Measurements from ENCODE around the gene EVA1B.

Gene EVA1B, protein sequence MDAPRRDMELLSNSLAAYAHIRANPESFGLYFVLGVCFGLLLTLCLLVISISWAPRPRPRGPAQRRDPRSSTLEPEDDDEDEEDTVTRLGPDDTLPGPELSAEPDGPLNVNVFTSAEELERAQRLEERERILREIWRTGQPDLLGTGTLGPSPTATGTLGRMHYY

DNA sequence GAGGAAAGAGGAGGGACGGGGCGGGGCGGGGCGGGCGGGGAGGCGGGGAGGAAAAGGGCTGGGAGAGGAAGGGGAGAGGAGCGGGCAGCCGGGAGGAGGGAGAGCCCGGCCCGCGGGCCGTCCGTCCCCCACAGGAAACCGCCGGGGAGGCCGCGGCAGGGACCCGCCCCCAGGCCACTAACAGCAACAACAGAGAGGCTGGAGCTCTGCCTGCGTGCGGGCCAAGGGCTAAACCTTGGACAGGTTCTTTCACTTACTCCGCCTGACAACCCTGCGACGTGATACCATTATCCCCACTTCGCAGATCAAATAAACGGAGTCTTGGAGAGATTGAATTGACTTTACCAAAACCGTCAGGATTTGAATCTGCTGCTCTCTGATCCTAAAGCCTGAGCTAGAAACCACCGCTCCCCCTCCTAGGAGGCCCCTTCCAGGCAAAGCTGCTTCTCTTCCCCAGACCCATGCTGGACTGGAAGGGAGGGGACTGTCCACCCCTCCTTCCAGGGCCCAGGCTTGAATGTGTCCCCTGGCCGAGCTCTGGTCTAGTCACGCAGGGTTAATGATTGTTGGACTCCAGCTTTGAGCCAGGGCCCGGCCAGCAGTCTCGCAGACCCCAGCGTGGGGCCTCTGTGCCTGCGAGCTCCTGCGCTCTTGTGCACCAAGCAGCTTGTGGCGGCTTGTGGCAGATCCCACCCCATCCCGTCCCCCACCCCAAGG, at the start of gene EVA1B:
Gene EVA1B, minus strand, starts transcription at position 10 of the 717 bp plus-strand sequence. CDS start 608 bp downstream, outside the sequence.
- peak; percentile 51 for DNase-seq

DNA sequence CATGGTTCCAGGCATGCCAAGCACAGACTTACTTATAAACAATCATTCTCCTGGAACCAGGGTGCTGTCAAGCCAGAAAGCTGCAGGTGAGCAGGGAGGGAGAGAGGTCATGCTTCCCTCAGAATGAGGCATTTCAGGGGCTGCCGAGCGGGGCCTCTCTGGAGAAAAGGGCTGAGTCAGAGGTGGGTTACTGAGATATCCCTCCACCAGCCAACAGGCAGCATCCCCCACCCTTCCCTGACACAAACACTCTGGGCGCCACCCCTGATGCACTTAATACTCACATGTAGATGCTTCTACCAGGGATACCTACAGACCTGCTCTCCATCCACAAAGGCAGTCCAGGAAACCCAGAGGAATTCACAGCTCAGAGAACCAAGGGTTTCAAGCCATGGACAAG, 49.2 kb upstream of the EVA1B start:
- no peak for DNase-seq

DNA sequence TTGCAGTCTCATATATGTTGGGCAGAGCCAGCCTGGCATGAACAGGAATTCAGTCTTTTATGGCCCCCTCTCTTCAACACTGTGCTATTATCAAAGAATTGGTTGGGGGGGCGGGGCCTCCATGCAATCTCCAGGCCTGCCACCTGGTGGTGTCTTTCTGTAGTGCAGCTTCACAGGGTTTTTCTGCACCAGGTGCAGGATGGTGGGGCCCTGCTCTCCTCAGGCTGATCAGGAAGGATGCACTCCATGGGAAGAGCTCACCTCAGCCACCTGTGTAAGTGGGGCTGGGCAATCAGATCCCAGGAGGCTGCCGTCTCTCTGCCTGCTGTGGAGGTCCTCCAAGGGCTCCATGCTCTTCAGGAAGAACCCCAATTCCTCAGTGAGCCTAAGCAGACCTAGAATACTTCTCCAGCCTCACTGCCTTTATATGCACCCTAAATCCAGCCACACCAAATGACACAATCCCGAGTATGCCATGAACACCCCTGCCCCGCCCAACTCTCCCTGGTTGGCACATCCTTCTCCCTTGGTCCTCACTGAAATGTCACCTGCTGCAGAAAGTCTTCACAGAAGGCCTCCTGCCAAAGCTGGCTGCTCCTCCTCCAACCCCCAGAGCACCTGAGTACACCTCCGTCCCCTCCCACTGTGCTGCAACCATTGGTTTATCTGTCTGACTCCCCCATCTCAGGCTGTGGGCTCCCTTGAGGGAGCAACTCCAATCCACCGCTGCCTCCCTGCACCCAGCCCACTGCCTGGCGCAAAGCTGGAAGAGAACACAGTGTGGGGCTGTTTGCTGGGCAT, 45.8 kb upstream of the EVA1B start:
- peak; percentile 86 for DNase-seq

DNA sequence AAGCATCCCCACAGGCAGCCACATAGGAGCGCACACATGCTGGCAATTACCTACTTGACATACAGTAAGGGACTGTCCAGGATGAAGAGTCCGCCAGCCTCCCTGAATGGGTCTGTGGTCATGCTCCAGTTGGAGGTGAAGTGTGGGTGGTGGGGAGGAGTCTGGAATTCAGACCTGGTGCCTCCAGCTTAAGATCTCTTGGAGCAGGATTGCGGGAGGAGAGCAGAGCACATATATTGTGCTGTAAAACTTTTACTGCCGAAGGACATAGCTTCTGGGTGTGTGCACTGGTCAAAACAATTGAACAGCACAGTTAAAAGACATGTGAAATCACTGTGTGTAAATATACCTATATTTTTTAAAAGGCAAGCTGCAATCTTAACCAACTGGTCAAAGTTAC, 44.4 kb upstream of the EVA1B start:
- DNase-seq, result no peak

DNA sequence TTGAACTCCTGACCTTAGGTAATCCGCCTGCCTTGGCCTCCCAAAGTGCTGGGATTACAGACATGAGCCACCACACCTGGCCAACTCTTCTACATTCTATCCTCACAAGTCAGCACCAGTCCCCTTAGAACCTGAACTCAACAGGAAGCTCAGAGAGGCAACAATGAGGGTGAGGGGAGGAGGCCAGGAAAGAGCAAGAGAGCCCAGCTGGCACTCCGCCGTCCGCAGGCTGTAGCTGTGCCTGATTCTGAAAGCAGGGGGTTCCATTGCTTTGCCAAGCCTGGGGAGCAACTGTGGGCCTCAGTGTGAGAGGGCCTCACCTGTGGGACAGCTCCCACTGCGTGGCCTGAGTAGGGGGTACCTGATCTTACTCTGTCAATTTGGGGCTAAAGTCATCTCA, 43.6 kb upstream of the EVA1B start:
- no peak for DNase-seq

DNA sequence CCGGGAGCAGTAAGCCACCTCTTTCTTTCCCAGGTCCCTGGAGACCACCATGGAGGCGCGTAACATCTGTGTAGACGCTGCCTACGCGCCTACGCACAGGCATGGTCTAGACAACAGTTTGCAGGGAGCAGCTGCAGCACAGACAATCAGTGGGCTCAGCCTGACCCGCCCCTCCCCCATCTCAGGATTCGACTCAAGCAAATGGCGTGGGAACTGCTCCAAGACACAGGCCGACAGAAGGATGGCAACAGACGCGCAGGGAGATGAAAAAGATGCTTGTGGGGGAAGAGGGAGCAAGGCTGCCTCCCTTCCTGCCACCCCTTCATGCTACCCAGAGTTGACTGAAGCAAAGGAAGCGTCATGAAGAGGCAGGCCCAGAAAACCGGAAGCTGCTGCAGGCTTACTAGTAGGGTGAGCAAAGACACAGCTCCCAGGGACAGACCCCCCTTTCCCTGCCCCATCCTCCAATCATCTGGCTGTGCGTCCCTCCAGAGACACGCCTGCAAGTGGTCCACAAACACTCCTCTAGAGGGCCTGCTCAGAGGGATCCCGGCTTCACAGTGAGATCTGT, 42.7 kb upstream of the EVA1B start:
- peak; percentile 40 for DNase-seq

DNA sequence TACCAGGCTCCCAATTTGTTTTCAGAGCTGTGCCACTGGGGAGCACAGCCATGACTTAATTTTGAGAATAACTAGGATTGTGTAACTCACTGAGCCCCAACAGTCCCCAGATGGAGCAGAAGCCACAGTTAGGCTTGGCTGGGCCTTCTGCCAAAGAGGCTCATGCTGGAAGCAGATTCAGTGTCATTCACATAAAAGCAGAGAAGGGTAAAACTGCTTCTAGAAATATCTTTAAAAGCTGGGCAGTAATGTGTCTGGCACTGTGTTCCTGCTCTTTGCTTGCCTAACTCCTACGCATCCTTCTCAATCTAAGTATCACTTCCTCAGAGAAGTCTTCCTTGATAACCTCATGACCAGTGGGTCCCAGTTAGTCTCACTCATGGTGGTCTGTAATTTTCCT, 41.9 kb upstream of the EVA1B start:
- no peak for DNase-seq

DNA sequence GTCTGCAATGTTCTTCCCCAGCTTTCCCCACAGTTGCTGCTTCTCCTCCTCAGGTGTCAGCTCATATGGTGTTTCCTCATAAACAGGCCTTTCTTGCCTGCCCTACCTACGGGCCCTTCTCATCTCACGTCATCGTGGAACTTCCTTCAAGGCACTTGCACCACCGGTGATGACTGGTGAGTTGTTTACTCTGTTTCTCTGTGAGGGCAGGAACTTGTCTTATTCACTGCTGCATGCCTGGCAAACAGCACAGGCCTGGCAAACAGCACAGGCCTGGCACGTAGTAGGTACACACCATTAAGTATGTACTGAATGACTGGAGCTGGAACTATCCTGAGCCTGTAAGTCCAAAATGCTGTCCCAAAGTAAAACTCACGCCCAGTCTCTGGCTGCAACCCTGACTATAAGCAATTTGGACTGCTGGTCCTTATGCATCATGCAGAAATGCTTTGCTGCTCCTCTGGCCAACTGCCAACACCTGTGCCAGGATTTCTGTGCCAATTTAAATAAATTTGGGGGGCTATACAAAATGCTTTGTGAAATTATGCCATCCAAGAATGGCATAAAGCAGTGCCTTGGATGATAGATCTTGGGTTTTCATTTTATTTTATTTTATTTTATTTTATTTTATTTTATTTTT, 36.6 kb upstream of the EVA1B start:
- peak; percentile 11 for DNase-seq

DNA sequence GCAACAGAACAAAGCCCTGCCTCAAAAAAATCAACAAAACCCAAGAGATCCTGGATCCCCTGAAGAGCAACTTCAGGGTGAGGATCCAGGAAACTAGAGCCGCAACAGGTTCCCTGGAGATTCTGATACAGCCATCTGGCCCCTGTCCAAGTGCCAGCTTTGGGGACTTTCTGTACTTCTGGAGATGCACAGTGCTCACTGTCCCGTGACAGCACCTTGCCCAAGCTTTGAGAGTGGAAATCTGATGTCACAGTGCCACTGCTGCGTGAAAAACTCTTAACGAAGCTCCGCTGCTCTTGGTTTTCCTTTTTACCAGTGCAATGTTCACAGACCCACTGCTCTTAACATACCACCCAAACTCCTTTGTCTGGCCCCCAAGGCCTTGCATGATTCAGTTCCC, 35.9 kb upstream of the EVA1B start:
- DNase-seq, result no peak

DNA sequence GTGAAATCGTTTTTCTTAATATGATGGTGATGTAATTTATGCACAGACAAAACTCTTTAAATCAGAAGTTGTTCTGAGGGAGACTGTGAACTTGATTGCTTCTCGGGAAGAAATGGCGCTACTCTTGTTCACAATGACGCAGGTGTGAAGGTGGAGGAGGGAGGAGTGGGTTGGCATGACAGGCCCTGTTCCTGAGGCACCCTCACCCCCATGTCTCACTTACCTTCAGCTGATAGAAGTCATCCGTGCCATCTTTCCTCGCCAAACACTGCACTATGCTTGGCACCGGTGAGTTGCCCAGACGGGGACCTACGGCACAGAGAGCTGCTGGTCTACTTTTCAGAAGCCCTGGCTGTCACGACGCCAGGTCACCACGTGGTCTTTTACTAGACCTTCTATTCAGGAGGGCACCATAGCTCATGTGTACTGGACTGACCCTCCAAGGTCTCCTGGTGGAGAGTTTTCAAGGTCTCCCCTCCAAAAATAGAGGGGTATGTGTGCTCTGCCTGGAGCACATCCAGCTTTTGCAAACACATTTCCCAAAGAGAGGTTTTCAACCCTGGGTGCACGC, 35.2 kb upstream of the EVA1B start:
- DNase-seq, result no peak

DNA sequence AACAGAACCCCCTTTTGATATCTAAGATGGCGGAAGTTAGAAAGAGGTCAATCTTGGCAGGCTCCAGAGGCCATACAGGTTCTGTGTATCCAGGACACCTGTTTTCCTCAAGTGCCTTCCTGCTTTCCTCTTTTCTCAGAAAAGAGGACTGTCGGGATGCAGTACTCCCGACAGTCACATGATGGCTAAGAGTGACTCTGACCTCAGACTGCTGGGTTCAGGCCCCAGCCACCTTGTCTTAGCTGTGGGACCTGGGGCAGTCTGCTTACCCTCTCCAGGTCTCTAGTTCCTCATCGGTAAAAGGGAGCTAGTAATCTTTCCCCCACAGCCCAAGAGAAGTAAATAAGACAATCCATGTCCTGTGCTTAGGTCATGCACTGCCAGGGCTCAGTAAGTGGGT, 32.4 kb upstream of the EVA1B start:
- no peak for DNase-seq

DNA sequence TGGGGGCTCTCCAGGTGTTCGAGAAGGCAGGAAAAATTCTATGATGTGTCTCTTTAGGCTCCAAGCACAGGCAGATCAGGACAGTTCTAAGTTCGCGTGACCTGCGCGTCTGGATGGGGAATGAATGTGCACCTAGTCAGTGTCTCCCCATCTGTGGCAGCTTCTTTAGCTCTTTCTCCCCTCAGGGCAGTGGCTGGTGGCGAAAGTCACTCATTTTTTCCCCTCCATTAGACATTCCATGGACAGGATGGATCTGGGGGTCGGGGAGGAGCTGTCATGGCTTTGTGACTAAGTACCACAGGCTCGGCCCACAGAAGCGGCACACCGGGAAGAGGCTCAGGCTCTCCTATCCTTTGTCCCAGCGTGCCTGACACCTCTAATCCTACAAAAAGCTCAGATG, 31.0 kb upstream of the EVA1B start:
- DNase-seq, result no peak

DNA sequence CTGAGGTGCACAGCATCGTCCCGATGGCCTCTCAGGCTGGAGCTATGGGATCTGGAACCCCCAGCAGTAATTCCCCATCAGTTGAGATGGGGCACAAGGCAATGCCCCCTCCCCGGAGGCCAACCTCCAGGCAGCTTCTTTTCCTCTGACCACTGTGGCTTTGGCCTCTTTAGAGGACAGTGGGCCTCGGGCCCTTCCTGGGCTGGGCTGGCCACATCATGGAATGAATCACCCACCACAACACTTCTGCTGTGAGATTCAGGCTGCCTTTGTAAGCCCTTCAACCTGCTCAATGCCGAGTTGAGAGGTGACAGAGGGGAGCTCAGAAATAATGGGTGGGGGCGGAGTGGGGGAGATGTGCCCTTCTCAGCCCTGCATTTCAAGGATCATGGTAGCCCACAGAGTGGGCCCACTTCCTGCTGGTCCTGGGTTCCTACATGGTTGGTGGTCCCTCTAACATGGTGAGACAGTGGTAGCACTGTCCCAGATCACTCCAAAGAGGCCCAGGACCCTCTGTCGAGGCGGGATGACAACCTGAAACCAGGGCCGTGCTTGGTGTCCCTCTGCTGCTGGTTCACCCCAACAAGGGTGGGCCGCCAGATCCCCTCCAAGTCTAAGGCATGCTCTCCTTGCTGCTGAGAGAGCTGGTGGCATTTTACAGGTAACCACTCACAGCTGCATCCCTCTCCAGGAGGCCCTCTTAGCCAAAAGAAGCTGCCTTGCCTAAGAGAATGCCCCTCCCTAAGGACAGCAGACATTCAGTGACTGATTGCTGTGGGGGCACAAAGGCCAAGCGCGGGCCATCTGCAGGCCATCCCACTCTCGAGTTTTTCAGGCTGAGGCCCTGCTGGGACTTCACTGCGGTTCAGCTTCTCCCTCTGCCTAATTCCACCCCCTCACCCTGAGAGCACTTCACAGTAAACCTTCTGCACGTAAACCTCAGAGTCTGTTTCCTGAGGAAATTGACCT, 29.7 kb upstream of the EVA1B start:
- DNase-seq, result no peak

DNA sequence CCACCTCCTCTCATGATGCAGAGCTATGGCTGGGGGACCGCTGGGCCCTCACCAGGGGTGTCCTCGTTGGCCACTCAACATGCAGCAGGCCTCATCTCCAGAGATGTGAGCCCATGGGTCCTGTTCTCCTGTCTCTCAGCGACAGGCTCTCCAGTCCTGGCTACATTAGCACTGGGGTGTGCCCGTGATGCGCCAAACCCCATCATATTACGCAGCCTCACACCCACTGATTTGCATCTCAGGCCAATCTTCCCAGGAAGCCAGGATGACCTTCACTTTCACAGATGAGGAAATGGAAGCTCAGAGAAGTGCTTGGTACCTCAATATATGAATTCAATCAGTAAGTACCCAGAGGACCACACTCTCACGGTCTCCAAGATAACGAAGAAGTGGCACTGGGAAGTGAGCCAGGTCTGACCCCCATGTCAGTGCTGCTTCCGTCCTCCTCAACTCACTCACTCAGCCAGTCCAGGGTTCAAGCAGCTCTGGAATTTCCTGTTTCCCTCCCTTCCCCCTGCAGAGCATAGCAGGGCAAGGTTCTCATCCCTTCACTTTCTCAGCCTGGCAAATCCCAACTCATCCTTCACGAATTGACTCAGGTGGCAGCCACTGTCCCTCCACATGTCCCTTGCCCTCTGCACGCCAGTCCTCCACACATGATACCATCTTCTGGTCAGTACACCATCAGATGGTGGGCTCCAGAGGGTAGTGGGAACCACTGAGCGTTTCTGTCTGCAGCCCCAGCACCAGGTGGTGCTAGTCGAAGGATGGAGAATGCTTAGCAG, 28.9 kb upstream of the EVA1B start:
- DNase-seq, result no peak

DNA sequence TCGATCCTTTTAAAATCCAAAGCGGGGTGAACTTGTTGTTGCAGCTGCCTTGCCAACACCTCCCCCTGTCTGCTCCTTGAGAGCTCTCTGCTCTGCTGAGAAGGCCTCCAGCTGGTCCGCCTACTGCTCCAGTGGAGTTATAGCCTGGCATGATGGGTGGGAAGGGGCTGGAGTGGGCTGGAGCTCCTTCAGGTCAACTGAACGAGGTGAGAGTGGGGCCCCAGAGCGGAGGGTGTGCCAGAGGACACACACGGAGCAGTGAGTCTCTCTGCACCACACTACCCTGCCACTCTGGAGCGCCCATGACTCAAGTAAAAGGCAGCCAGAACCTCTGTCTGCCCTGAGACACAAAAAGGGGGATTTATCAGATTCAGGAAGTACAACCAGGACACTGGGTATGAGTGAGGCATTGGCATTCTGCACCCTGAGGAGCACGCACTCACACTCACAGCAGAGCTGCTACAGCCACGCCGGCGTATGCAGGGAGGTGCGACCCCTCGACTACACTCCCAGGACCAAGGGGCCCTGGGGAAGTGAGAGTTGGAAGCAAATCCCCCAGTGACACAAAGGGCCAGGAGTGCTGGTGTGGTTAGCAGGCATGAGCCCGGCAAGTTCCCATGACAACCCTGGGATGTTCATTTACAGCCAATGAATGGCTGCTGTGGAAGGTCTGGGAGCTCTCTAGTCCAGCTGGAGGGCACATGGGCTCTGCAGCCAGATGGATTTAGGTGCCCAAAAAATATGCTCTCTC, 28.0 kb upstream of the EVA1B start:
- DNase-seq, result no peak

DNA sequence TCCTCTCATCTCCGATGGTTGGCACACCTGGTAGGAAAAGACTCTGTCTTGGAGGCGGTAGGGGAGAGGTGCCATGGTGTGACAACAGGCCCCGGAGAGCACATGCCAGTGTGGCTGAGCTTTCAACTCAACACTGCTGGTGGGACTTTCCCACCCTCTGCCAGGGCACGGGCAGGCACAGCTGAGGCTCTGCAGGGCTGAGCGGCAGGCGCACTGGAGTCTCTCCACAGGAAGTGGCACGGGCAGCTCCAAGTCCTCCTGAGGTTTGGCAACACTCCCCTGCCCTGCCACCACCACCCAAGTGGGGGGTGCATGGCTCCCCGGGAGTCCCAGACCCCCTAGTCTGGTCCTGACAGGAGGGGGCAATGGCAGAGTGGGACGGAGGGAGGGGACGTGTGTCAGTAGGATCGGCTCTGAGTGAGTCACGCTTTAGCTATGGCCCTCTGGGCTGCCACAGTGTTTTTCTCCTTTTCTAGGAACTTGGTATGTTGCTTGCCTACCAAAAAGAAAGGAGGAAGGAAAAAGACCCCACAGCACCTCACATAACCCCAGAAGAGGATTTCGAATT, 27.3 kb upstream of the EVA1B start:
- peak; percentile 51 for DNase-seq

DNA sequence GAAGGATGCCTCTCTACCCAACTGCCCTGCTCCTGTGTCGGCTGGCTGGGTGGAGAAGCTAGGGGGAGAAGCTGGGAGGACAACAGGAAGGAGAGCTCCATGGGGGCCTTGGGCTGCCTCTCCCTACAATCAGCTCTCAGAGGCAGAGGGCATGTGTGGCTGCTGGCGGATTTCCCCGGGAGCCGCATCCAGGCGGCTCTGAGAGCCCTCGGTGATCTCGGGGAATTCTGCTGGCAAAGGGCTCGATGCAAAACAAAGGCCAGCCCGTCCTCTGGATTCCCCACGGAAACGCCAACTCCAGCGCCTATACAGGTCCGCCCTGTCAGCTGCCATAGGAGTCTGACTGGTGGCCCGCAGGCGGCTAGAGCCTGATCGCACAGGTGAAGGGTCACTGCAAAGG, 26.4 kb upstream of the EVA1B start:
- no peak for DNase-seq

DNA sequence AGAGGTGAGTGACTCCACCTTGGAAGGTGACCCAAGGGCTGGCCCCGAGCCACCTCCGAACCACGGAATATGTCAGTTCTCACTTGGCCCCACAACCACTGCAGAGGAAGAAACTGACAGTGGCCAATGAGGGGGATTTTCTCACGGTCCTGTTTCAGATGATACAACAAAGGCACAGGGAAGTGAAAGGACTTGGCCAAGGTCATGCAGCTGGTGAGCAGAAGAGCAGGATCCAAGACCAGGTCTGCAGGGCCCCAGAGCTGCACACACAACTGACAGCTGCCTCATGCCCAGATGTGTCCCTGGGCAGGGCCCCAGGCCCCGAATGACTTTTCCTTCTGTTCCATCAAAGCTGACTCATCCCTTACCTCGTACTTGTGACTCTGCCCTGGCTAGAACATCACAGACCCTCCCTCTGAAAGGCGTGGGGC, 25.8 kb upstream of the EVA1B start:
- DNase-seq, result no peak

DNA sequence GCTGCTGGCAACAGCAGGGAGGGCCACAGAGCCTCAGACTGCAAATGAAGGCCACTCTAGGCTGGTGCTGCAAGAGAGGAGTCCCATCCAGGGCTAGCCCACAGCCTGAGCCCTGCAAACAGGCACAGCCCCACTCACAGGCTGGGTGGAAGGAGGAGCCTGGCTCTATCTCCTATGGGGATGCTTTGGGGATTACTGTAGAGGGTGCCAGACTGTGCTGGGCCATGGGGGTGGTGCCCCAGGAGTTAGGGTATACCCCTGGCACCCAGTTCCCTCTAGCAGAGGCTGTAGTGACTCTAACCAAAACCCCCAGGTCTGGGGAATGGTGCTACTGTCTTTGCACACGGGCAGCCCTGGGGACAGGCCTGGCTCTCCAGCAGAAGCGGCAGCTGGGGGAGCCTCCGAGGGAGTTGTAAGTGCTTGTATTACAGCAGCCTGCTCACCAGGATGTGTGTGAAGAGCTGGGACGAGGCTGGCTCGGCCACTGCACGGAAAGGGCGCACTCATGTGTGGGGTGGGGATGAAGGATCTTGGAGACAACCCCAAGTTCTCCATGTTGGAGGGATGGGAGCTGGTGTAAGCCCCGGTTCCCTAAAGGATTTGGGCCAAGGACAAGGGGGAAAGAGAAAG, 23.4 kb upstream of the EVA1B start:
- no peak for DNase-seq
